Stimulated activated CD8-positive, alpha-beta memory T cell treated with anti-CD3 and anti-CD28 coated beads, Interleukin-12 subunit alpha, Interleukin-12 subunit beta, amount 100 ng/mL, for 4 hours (primary cell): Measurements from ENCODE around the gene BFSP1.

Experiments used
- DNase-seq: peaks from one replicate; pipeline ENCODE4 v3.0.0-alpha.2; 2020; ENCODE audit warnings: low read depth

Gene BFSP1

GRCh38 chr20:17557675-17558006 is 26.5 kb upstream of the BFSP1 start:
- no peak for DNase-seq

GRCh38 chr20:17556837-17557674 is 25.9 kb upstream of the BFSP1 start:
- no peak for DNase-seq

- no peak for DNase-seq
These were observed 23.9 kb upstream of the BFSP1 start for GRCh38 chr20:17555106-17555505.

GRCh38 chr20:17549131-17549530 is 18.0 kb upstream of the BFSP1 start:
- no peak for DNase-seq

GRCh38 chr20:17545127-17545526 is 13.9 kb upstream of the BFSP1 start:
- no peak for DNase-seq

- no peak for DNase-seq
These were observed 12.5 kb upstream of the BFSP1 start for GRCh38 chr20:17543531-17544131.

GRCh38 chr20:17542993-17543412 is 11.8 kb upstream of the BFSP1 start:
- no peak for DNase-seq

GRCh38 chr20:17542481-17542880 is 11.3 kb upstream of the BFSP1 start:
- DNase-seq: no peak

GRCh38 chr20:17541996-17542395 is 10.8 kb upstream of the BFSP1 start:
- DNase-seq: no peak

GRCh38 chr20:17541596-17541995 is 10.4 kb upstream of the BFSP1 start:
- no peak for DNase-seq

GRCh38 chr20:17538517-17539170 is 7.5 kb upstream of the BFSP1 start:
- no peak for DNase-seq

- DNase-seq: no peak
These were observed 6.8 kb upstream of the BFSP1 start for GRCh38 chr20:17537959-17538358.

GRCh38 chr20:17536944-17537444 is 5.8 kb upstream of the BFSP1 start:
- DNase-seq: peak; percentile 21

GRCh38 chr20:17534077-17534476 is 2.9 kb upstream of the BFSP1 start:
- DNase-seq: no peak

- no peak for DNase-seq
These were observed 2.2 kb upstream of the BFSP1 start for GRCh38 chr20:17533396-17533795.

GRCh38 chr20:17531665-17532025 is 466 bp upstream of the BFSP1 start:
- no peak for DNase-seq

GRCh38 chr20:17530153-17530552 is 1.0 kb downstream of the BFSP1 start:
- no peak for DNase-seq

GRCh38 chr20:17529586-17529985 is 1.6 kb downstream of the BFSP1 start:
- DNase-seq: no peak

- no peak for DNase-seq
These were observed 5.5 kb downstream of the BFSP1 start for GRCh38 chr20:17525650-17526049.

- DNase-seq: no peak
These were observed 6.0 kb downstream of the BFSP1 start for GRCh38 chr20:17525132-17525531.

- no peak for DNase-seq
These were observed 6.6 kb downstream of the BFSP1 start for GRCh38 chr20:17524560-17524959.

- no peak for DNase-seq
These were observed 7.9 kb downstream of the BFSP1 start for GRCh38 chr20:17523326-17523725.

GRCh38 chr20:17522528-17522927 is 8.7 kb downstream of the BFSP1 start:
- no peak for DNase-seq
